AG04449 (cell line): ENCODE results near the gene SV2A.
"Not testable (repeated sequence)": the region's sequence is repeated elsewhere in the genome, so short reads cannot be mapped to it uniquely, and the experiment has no call there.

Experiments used
- CTCF ChIA-PET: fragments of 350-600 bp; formaldehyde crosslinking; extraction: SDS; loops from one replicate; lab custom pipeline; 2021; ENCODE audit warnings: antibody characterized with exemption; lab: Yijun Ruan, JAX
- POLR2A ChIA-PET: fragments of 400-600, 350-600 bp; formaldehyde crosslinking; extraction: SDS; loops from one replicate; lab custom pipeline; 2020; ENCODE audit warnings: antibody characterized with exemption, inconsistent platforms; lab: Yijun Ruan, JAX
- DNase-seq: peaks from one replicate; pipeline ENCODE4 v3.0.0-alpha.2; 2010; ENCODE audit warnings: low read depth, low spot score
- H3K4me3 ChIP-seq: 2 replicates; pipeline ENCODE4 v1.5.1; 2011; ENCODE audit warnings: low read depth, mild to moderate bottlenecking, control low read depth, low read length
- CTCF ChIP-seq: IDR thresholded peaks from one replicate; pipeline ENCODE4 v1.5.1; 2011; ENCODE audit warnings: mild to moderate bottlenecking, moderate library complexity, low read length, control low read depth, inconsistent platforms; ENCODE audit not compliant: insufficient read depth; ENCODE audit errors: missing control alignments

Gene SV2A

DNA sequence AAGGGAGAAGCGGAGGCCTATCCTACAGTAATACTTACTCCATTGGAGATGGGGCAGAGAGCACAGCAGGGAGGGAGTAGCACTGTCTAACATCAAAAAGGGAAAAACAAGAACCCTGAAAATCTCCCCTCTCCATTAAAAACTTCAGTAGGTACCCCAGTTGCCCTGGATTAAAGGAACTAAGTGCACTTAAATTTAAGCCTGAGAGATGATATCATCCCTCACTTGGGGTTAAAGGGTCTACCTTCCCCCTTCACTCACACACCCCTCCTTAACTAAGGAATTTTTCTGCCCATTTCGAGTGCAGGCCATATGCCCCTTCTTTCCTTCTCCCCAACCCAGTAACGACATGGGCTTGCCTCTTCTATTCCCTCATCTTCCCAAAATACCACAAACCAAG is 22.8 kb upstream of the SV2A start:
- no peak overlapping the region for H3K4me3 ChIP-seq
- POLR2A ChIA-PET: interaction anchor here (1.1 kb wide), 1 partner anchor 53 kb away, joined by 4 read pairs; a partner anchor contains a TSS
- CTCF ChIA-PET: interaction anchor here (0.8 to 2.2 kb wide), 4 partner anchors 15 to 249 kb away, joined by 3 to 11 read pairs (median 3); no protein-coding TSS in a partner anchor
- TF ChIP-seq CTCF: no peak
- no peak for DNase-seq

- peak overlapping the region; percentile 18; the same call in 1 of the 2 replicates for H3K4me3 ChIP-seq
- POLR2A ChIA-PET: interaction anchor here (0.6 to 0.9 kb wide), 3 partner anchors 52 to 1926 kb away, joined by 3 to 6 read pairs (median 4); a partner anchor contains a TSS
- CTCF ChIA-PET: interaction anchor here (1.2 to 2.2 kb wide), 4 partner anchors 22 to 111 kb away, joined by 3 to 11 read pairs (median 5); a partner anchor contains a TSS
- not testable (repeated sequence) for DNase-seq
Observed at GRCh38 chr1:149938668-149939003, 21.0 kb upstream of the SV2A start.

- no peak overlapping the region for H3K4me3 ChIP-seq
- no peak for TF ChIP-seq CTCF
- no peak for DNase-seq
- ChIA-PET CTCF (interaction anchor here (0.7 to 1.7 kb wide), 8 partner anchors 10 to 318 kb away, joined by 3 to 5 read pairs (median 3); no protein-coding TSS in a partner anchor), POLR2A (interaction anchor here (1.3 kb wide), 1 partner anchor 50 kb away, joined by 4 read pairs; a partner anchor contains a TSS)
Observed at GRCh38 chr1:149937759-149938158, 20.1 kb upstream of the SV2A start.

DNA sequence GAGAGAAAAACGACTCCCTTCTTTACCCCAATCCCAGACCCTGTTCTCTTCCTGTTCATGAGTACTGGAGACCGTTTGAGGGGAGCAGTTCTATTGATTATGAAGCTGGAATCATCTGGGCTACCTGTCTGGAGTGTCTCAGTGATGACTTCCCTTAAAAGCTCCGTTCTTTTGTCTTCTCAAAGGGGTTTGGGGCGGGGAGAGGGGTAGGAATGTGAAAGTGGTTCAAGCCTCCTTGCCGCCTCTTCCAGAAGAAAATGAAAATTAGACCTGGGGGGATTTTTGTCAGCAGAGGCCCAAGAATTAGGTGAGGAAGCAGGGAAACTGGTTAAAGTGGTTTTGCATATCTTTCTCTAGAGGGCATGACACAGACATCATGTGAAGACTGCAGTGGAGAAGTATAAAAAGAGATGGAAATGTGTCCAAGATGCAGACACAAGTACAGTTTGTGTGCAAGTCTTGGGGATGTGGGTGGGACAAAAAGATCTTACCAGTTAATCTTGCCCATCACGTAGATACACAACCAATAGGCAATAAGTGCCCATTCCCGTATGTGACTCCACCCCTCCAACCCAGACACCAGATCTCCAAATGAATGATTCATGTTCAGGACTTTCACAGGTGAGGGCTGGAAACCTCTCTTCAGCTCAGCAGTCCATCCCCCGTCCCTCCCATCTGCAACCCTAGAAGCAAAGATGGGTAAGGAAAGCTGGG is 19.5 kb upstream of the SV2A start:
- DNase-seq: no peak
- ChIA-PET POLR2A (interaction anchor here (1.3 kb wide), 1 partner anchor 50 kb away, joined by 4 read pairs; a partner anchor contains a TSS), CTCF (interaction anchor here (0.7 to 1.7 kb wide), 8 partner anchors 10 to 319 kb away, joined by 3 to 5 read pairs (median 3); no protein-coding TSS in a partner anchor)
- peak overlapping the region; percentile 85 for H3K4me3 ChIP-seq
- TF ChIP-seq CTCF: peak; percentile 7

DNA sequence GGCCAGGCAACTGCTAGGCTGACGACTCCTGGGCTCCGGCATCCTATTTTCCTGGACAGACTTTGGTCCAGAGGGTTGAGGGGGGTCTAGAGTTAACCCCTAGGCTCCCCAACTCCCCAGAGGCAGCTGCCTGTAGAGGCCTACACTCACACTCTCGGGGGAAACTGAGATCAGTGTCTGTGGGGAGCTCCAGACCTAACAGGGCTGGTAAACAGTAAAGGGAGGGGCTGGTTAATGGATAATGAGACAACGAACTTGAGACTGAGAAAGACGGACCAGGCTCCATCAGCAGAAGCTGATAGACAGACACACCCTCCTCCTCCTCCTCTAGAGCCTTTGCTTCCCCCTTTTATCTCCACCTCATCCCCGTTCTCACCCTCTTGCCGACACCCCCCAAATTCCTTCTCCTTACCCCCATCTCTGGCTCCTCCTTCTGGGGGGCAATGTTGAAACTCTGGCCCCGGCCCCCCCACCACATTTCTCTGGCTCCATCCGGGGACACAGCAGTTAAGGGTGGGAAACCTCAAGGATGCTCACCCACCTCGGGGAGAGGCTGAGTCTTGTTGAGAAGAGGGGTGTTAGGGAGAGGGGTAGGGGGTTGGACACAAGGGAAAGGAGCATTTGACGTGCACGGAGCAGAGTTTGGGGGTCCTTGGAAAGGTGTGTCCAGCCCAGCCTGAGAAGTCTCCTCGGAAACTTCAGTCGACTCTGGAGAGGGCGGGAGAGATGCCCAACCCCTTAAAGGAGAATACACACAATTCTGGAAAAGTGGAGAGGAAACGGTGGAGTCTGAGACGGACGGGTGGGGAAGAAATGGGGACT is 18.7 kb upstream of the SV2A start, which contains the start of gene MTMR11:
MTMR11 (minus strand) TSS at position 710 of the 822 bp plus-strand sequence; CDS start at position 478, 232 bp downstream.
- H3K4me3 ChIP-seq: peak within 1 kb of the TSS; percentile 85
- no peak for TF ChIP-seq CTCF
- CTCF ChIA-PET: interaction anchor here (1.2 to 1.7 kb wide), 3 partner anchors 26 to 48 kb away, joined by 3 to 5 read pairs (median 3); no protein-coding TSS in a partner anchor
- POLR2A ChIA-PET: interaction anchor here (1.3 kb wide), 1 partner anchor 49 kb away, joined by 4 read pairs; a partner anchor contains a TSS
- DNase-seq: no peak

- no peak overlapping the region for H3K4me3 ChIP-seq
- TF ChIP-seq CTCF: no peak
- POLR2A ChIA-PET: interaction anchor here (1.1 kb wide), 1 partner anchor 47 kb away, joined by 3 read pairs; a partner anchor contains a TSS
- no peak for DNase-seq
- CTCF ChIA-PET: interaction anchor here (1.0 to 1.2 kb wide), 2 partner anchors 28 to 235 kb away, joined by 3 read pairs; no protein-coding TSS in a partner anchor
Observed at GRCh38 chr1:149934356-149934755, 16.7 kb upstream of the SV2A start.
